ENCODE data around the gene MAST4.

Gene MAST4

DNA sequence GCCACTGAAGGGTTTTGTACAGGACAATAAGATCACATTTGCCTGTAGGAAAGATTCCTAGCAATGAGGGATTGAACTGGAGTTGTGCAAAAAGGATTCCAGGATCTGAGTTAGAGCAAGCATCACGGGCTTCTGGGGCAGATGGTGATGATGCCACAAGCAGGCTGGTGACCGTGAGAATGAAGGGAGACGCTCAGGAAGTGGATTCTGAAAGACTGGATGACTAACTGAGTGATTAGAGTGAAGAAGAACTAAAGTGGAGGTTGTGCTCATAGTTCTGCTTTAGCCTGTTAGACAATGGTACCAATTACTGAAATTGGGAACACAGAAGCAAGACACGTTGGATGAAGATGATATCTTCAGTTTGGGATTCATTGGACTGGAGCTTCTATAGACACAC lies 432.2 kb downstream of the MAST4 start:
- DNase-seq (ENCODE audit: low spot score in 2 of 2), result no peak
- no peak overlapping the region for H3K27ac Mint-ChIP-seq
- H3K4me3 Mint-ChIP-seq, result no peak overlapping the region

DNA sequence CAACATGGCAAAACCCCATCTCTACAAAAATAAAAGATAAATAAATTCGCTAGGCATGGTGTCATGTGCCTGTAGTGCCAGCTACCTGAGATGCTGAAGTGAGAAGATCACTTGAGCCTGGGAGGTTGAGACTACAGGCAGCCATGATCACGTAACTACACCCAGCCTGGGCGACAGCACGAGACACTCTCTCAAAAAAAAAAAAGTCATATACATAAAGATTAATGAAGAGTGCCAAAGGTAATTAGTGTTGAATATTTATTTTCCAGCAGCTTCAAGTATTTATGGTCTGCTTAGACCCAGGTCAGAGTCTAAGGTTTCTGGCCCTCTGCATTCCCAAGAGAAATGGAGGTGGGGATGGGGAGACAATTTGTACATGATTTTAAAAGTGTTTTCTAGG lies 432.7 kb downstream of the MAST4 start:
- Mint-ChIP-seq H3K9me3 (no peaks in the 10 kb centered on the region), H3K36me3 (no peaks in the 10 kb centered on the region), H3K4me1 (peaks cover 36% of the 10 kb centered on the region), H3K27ac (no peak overlapping the region), H3K4me3 (no peak overlapping the region)
- no peak for ATAC-seq
- no peak for DNase-seq (ENCODE audit: low spot score in 2 of 2)

More for the DNA sequence above, 432.2 kb downstream of the MAST4 start:
- H3K4me1 Mint-ChIP-seq, result peaks cover 36% of the 10 kb centered on the region
- no peaks in the 10 kb centered on the region for H3K36me3 Mint-ChIP-seq
- H3K9me3 Mint-ChIP-seq, result no peaks in the 10 kb centered on the region
- ATAC-seq, result peak; percentile 75

DNA sequence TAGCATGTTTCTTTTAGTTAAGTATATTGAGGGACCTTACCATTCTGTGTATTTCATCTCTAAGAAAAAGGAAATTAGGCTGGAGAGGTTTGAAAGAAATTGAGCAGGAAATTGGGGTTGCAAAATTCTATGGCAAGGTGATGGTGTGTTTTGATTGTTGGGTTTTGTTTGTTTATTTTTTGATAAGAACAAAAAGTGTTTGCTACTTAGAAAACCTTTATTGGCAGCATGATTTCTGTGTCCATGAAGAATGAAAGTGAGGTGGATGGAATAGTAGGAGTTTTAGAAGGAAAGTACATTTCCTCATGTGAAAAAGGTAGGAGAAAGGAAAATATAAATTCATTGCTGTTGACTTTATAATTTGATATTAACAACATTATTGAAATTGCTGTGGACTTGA lies 433.3 kb downstream of the MAST4 start:
- H3K4me1 Mint-ChIP-seq, result peaks cover 36% of the 10 kb centered on the region
- H3K9me3 Mint-ChIP-seq, result no peaks in the 10 kb centered on the region
- H3K4me3 Mint-ChIP-seq, result no peak overlapping the region
- DNase-seq (ENCODE audit: low spot score in 2 of 2) (no peak), ATAC-seq (no peak)
- H3K36me3 Mint-ChIP-seq, result no peaks in the 10 kb centered on the region
- no peak overlapping the region for H3K27ac Mint-ChIP-seq

DNA sequence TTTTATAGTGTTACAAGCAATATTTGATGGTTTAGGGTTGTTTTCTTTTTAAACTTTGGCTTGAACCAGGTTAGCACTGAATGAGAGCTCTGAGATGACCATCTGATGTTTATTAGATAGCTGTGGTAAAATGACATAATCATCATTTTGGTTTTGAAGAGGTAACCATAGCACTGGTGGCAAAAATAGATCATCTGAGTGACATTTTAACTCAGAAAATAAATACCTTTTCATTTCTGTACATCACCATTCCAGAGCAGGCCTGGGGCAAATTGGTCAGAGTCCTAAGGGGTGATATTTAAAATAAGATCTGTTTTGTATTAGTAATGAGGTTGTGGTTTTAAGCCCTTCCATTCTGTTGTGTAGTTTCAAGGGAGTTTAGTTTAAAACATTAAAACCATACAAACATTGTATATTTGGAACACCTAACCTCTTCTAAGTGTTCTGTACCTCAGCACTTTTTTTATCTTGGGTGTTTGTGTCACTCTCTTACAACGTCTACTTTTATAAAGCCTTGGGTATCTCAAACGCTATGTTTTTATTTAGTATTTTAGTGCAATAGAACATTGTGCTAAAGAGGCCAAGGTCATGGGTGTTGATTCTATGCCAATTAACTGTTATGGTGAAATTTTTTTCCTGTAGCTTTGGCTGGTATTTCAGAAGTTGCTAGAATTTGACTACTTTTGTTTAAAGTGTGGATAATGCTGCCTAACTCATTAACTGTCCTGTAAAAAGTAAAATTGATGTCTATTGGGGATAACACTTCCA lies 434.3 kb downstream of the MAST4 start:
- Mint-ChIP-seq H3K27ac (peak overlapping the region; percentile 92), H3K36me3 (no peaks in the 10 kb centered on the region), H3K9me3 (no peaks in the 10 kb centered on the region), H3K4me1 (peaks cover 38% of the 10 kb centered on the region), H3K4me3 (peak overlapping the region; percentile 41)
- peak; percentile 65 for ATAC-seq
- no peak for DNase-seq (ENCODE audit: low spot score in 2 of 2)

DNA sequence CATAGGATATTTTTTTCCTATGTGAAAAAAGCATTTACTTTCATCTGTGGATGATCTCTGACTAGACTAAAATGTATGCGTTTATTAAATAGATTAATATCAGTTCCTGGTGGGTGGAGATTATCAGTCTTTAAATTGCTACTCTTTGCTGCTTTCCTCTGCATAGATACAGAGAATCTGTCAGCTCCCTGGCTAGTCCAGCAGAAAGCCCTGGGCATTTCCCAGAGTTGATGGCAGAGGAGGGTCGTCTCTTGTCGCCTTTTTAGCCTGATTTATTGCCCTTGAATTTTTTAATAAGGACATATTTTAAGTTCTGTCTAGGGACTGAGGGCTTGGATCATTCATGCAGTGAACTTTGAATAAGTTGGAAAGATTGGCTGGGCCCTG lies 434.9 kb downstream of the MAST4 start:
- peaks cover 42% of the 10 kb centered on the region for H3K4me1 Mint-ChIP-seq

DNA sequence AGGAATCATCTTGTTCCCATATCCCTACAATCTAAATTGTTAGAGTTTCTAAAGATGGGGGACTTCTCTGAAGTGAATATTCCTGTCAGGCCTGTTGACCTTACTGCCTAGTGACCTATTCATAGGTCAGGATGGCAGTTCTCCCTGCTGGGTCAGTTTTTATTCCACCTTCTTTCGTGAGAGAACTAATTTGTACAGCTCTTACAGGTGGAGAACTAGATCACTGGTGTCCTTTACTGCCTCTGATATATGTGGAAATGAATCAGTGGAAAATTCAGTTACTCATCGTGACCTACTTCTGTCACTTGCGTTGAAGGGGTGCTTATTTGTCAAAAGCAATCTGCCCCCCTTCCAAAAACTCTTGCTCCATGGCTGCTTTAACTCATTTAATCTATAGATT lies 435.5 kb downstream of the MAST4 start:
- DNase-seq (ENCODE audit: low spot score in 2 of 2) (no peak), ATAC-seq (peak; percentile 94)
- H3K9me3 Mint-ChIP-seq, result no peaks in the 10 kb centered on the region
- no peaks in the 10 kb centered on the region for H3K36me3 Mint-ChIP-seq
- peaks cover 42% of the 10 kb centered on the region for H3K4me1 Mint-ChIP-seq
- peak overlapping the region; percentile 41 for H3K4me3 Mint-ChIP-seq
- H3K27ac Mint-ChIP-seq, result peak overlapping the region; percentile 92

More for the DNA sequence above, 434.9 kb downstream of the MAST4 start:
- H3K36me3 Mint-ChIP-seq, result no peaks in the 10 kb centered on the region
- no peak for DNase-seq (ENCODE audit: low spot score in 2 of 2)
- H3K4me3 Mint-ChIP-seq, result peak overlapping the region; percentile 41
- no peaks in the 10 kb centered on the region for H3K9me3 Mint-ChIP-seq
- H3K27ac Mint-ChIP-seq, result peak overlapping the region; percentile 92
- ATAC-seq, result no peak

DNA sequence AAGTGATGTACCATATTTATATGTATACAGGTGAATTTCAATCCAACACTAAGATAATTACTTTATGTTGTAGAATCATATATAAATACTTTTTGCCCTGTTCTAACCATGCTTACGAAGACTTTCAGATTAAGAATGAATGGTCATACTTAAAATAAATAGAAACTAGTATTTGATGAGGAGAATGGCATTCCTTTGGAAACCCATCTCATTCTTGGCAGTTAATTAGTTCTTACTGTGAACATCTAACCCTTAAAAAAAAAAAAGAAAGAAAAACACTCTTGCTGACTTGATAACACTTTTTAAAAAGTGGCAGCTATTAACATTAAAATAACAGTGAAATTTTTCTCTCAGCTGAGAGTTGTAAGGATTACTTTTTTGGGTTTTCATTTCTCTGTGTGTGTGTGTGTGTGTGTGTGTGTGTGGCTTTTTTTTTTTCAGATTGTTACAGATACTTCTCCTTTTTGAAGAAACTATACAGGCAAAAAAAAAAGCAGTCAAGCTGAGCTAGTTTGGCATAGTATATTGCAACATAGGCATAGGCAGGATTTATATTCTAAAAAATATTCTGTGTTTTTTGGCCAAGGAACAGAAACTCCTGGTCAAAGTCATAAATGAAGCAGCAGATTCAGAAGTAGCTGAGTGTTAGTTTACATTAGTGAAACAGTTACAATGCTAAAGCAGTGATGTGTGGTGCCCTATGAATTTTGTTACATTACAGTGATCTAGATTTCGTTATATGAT lies 436.9 kb downstream of the MAST4 start:
- DNase-seq (ENCODE audit: low spot score in 2 of 2), result no peak
- Mint-ChIP-seq H3K4me1 (peaks cover 37% of the 10 kb centered on the region), H3K4me3 (no peak overlapping the region), H3K36me3 (no peaks in the 10 kb centered on the region), H3K27ac (peak overlapping the region; percentile 92), H3K9me3 (no peaks in the 10 kb centered on the region)
- no peak for ATAC-seq

DNA sequence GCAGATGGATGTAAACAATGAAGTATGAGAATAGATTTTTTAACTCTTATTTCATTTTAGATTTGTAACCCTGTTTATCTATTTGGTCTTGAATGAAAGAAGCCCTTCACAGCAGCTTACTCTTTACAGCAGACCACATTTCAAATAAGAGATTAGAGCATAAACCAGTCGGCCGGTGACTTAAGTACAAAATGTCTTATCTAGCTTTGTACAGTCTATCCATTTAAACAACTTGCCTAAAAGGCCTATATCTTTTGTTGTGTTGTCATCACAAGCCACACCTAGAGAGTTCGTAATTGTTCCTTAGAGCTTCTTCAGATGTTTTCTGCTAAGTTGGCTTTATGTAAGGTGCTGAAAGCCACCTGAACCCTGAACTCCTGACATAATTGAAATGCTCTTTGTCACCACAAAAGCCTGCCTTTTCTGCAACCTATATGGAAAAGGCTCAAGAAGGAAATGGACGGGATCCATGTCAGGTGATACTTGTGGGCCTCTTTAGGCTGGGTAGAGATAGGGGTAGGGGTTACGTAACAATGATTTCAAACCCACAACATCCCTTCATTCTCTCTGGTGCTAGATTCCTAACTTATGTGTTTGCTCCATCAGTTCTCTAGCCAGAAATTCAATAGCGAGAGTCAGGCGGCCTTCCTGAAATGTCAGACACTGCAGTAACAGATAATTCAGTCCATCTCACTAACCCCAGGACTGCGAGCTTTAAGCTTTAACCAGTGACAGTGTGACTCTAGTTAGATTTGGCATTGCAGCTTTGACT lies 437.9 kb downstream of the MAST4 start:
- H3K4me3 Mint-ChIP-seq, result no peak overlapping the region
- no peaks in the 10 kb centered on the region for H3K36me3 Mint-ChIP-seq
- DNase-seq (ENCODE audit: low spot score in 2 of 2) (no peak), ATAC-seq (no peak)
- H3K9me3 Mint-ChIP-seq, result no peaks in the 10 kb centered on the region
- H3K27ac Mint-ChIP-seq, result no peak overlapping the region
- peaks cover 33% of the 10 kb centered on the region for H3K4me1 Mint-ChIP-seq

DNA sequence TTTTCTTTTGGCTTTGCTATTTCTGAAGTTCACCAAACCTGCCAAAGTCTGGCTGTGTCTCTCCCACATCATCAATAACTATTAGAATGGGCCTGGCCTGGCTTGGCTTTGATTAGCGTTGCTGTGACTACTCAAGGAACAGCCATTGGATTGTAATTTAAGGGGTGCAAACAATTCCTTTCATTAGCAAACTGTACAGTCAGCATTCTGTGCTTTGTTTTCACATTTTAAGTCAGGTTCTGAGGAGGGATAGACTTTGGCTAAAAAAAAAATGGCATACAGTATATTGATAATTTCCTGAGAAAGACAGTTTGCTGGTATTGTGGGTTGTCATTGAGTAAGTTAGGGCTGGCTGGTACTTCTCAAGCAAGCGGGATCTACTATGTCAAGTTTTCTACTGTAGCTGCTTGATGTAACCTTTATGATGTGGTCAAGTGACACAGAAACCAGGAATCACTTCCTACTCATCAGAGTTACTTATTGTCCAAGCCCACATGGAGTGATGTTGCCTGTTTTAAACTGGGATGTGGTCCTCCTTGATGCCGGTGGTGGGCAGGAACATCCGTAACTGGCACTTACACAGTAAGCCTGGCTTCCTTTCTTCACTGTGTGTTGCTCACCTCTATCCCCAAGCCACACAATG lies 439.0 kb downstream of the MAST4 start:
- Mint-ChIP-seq H3K27ac (no peak overlapping the region), H3K36me3 (no peaks in the 10 kb centered on the region), H3K4me1 (peaks cover 37% of the 10 kb centered on the region), H3K9me3 (no peaks in the 10 kb centered on the region), H3K4me3 (no peak overlapping the region)
- DNase-seq (ENCODE audit: low spot score in 2 of 2), result no peak
- ATAC-seq, result no peak

DNA sequence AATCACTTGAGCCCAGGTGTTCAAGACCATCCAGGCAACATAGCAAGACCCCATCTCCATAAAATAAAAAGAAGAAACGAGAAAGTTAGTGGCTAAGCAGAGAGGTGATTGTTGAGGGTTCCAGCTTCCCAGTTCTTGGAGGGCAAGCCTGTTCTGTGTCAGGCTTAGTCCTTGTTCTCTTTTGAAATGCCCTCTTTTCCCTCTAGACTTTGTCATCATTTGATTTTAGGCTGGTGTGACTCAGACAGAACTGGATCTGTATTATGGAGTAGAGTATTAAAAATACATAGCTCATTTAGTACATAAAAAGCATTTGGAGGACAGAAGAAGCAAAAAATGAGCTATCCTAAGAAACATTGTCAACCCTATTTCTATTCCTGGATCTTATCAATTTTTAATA lies 441.0 kb downstream of the MAST4 start:
- Mint-ChIP-seq H3K4me1 (peaks cover 19% of the 10 kb centered on the region), H3K4me3 (no peak overlapping the region), H3K9me3 (no peaks in the 10 kb centered on the region), H3K36me3 (no peaks in the 10 kb centered on the region), H3K27ac (no peak overlapping the region)
- DNase-seq (ENCODE audit: low spot score in 2 of 2) (no peak), ATAC-seq (no peak)

DNA sequence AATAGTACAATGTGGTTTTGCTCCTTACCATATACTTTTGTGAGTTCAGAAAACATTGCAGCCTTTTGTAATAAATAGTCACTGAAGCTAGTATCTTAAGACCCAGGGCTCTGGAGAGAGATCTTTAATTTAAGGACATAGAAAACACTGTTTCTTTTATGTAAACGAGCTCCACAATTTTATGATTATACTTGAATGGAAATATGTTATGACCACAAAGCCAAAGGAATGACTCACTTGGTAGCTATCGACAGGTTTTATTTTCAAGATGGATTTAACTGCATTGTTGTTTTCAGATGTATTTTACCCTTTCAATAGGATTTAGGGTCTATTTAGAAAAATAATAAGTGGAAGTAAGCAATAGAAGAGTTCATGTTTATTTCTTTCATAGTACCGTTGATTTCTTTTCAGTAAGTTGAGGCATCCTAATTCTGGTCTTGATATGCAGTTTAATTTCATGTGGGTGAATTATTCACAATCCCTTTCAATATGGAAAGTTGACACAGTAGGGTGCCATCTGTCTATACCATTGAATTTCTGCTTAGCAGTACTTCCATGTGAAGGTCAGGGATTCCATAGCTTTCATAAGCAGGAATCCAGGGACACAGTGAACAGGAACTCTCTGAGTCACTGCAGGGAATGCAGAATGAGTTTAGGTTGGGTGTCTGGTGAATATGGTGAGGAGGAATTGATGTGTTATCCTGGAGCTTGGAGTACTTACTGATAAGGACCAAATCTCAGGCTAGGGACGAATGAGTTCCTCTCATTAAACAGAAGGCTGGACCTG lies 442.8 kb downstream of the MAST4 start:
- DNase-seq (ENCODE audit: low spot score in 2 of 2) (no peak), ATAC-seq (peak; percentile 64)
- peaks cover 16% of the 10 kb centered on the region for H3K4me1 Mint-ChIP-seq
- H3K9me3 Mint-ChIP-seq, result no peaks in the 10 kb centered on the region
- H3K36me3 Mint-ChIP-seq, result no peaks in the 10 kb centered on the region
- no peak overlapping the region for H3K4me3 Mint-ChIP-seq
- no peak overlapping the region for H3K27ac Mint-ChIP-seq

DNA sequence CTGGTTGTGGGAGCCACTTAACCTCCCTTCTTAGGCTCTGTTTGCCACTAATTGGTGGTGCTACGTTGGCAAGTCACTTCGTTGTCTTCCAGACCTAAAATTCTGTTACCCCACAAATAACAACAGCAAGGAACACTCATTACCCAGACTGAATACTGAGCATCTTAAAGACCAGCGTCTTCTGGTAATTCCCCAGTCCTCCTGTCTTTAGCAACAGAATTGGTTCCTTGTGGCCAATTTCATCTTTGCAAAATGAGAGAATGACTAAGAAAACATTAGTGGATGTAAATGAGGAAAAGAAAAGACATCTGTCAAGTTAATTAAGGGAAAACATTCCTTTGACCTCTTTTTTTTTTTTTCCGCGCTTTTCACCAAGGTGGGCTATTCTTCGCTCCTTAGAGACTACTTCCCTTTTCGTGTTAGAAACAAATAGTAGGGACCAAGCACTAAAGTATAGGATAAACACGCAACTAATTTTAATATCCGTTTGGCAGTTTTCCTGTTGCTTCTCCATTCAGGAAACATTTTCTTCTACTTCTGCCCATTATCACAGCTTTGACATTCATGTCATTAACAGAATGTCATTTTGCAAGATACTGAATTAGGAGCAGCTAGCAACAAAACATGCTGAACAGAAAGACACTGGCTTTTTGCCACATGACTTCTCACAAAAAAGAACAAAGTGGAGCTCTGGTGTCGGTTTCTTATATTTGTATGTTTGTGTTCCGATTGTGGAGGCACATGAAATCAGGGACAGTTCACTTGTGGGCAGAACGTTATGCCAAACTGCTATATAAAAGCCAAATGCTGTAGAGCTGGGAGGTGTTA lies 446.2 kb downstream of the MAST4 start:
- ATAC-seq (no peak), DNase-seq (ENCODE audit: low spot score in 2 of 2) (no peak)
- Mint-ChIP-seq H3K4me3 (no peak overlapping the region), H3K36me3 (no peaks in the 10 kb centered on the region), H3K27ac (no peak overlapping the region), H3K9me3 (no peaks in the 10 kb centered on the region), H3K4me1 (peaks cover 13% of the 10 kb centered on the region)

DNA sequence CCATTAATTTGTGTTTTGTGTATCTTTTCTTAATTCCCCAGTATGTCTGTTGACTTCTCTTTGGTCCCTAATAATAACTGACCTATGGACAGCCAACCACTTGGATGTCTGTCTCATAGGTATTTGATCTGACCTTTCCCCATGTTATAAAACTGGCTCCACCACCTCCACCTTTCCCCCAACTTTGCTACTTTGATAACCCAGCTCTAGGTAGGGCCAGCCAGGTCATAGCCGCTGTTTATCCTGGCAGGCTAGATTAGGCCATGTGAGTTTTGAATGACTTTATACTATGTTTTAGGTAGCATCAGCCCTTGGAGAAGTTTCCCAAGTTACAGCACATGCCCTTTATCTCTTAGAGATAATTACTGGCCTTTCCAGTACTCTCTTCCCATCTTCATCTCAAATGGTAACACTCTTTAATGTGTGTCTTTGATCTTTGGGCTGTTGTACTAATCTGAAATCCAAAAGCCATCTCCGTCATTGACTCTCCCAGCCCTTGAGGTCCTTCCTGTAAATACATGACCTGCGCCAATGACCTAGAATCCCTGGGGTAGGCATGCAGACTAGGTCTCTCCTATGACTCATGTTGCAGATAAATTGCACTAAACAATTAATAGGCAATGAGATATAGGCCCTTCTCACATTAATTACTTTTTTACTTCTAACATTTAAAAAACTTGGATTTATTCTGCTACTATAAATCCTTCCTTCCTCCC lies 447.8 kb downstream of the MAST4 start:
- H3K4me1 Mint-ChIP-seq, result peaks cover 14% of the 10 kb centered on the region
- no peak for ATAC-seq
- no peak for DNase-seq (ENCODE audit: low spot score in 2 of 2)
- no peaks in the 10 kb centered on the region for H3K9me3 Mint-ChIP-seq
- no peak overlapping the region for H3K4me3 Mint-ChIP-seq
- no peaks in the 10 kb centered on the region for H3K36me3 Mint-ChIP-seq
- H3K27ac Mint-ChIP-seq, result no peak overlapping the region

All from stimulated activated effector memory CD8-positive, alpha-beta T cell treated with anti-CD3 and anti-CD28 coated beads, Interleukin-12 subunit alpha, Interleukin-12 subunit beta, amount 100 ng/mL, for 72 hours (primary cell).